ENCODE data around the gene SLC2A11. TPM values are rescaled to one million over a fixed set of nuclear protein-coding genes. Genes with fewer than 3 reads are reported as not detected.
A peak's percentile ranks its signal among the peaks of the same experiment; 100 is the strongest.

The SLC2A11 gene
- total and polyA plus RNA-seq, 2 donors from 2014 or later, result 23.7 to 28.9 TPM

- Histone ChIP-seq H3K9ac (ENCODE audit: low read length in 3 of 3) (no peak overlapping the region), H3K4me1 (ENCODE audit: control insufficient read depth in 2 of 3, insufficient read depth in 2 of 3, low read depth in 1 of 3, low read length in 3 of 3) (peaks cover 0 to 12% (median 5%) of the 10 kb centered on the region in 3 donors), H3K9me3 (ENCODE audit: control insufficient read depth in 2 of 3, insufficient read depth in 1 of 3, low read length in 3 of 3) (no peaks in the 10 kb centered on the region), H3K27me3 (ENCODE audit: control insufficient read depth, insufficient read depth, low read length) (no peaks in the 10 kb centered on the region), H3K36me3 (ENCODE audit: control insufficient read depth in 2 of 3, insufficient read depth in 3 of 3, low read length in 3 of 3) (peaks cover 5 to 31% (median 8%) of the 10 kb centered on the region in 3 donors), H3K4me3 (ENCODE audit: low read length in 3 of 3) (no peak overlapping the region), H3K27ac (ENCODE audit: low read depth in 2 of 2, low read length in 2 of 2) (no peak overlapping the region)
- FAIRE-seq (no peak), DNase-seq (peak in 1 of 5 donors; percentile 53)
- intact Hi-C loops (cut with DNase I), result no loop called here
- no peak for TF ChIP-seq CTCF (IDR thresholded peaks at IDR 0.05; ENCODE audit: borderline replicate concordance, extremely low read depth, insufficient read depth)
Observed at GRCh38 chr22:23875801-23876200, 18.1 kb downstream of the SLC2A11 start.

GRCh38 chr22:23877566-23877965 is 19.9 kb downstream of the SLC2A11 start:
- intact Hi-C loops (cut with DNase I), result no loop called here
- peak overlapping the region in 1 of 2 donors; percentile 67 for H3K27ac ChIP-seq (ENCODE audit: low read depth in 2 of 2, low read length in 2 of 2)
- no peaks in the 10 kb centered on the region for H3K27me3 ChIP-seq (ENCODE audit: control insufficient read depth, insufficient read depth, low read length)
- H3K36me3 ChIP-seq (ENCODE audit: control insufficient read depth in 2 of 3, insufficient read depth in 3 of 3, low read length in 3 of 3), result peaks cover 5 to 37% (median 13%) of the 10 kb centered on the region in 3 donors
- no peak overlapping the region for H3K9ac ChIP-seq (ENCODE audit: low read length in 3 of 3)
- DNase-seq (peak in 1 of 5 donors; percentile 56), FAIRE-seq (no peak)
- H3K4me1 ChIP-seq (ENCODE audit: control insufficient read depth in 2 of 3, insufficient read depth in 2 of 3, low read depth in 1 of 3, low read length in 3 of 3), result peaks cover 0 to 12% (median 5%) of the 10 kb centered on the region in 3 donors
- TF ChIP-seq CTCF (IDR thresholded peaks at IDR 0.05; ENCODE audit: borderline replicate concordance, extremely low read depth, insufficient read depth), result no peak
- no peak overlapping the region for H3K4me3 ChIP-seq (ENCODE audit: low read length in 3 of 3)
- H3K9me3 ChIP-seq (ENCODE audit: control insufficient read depth in 2 of 3, insufficient read depth in 1 of 3, low read length in 3 of 3), result no peaks in the 10 kb centered on the region

- intact Hi-C loops (cut with DNase I), result no loop called here
Observed at GRCh38 chr22:23878219-23878618, 20.5 kb downstream of the SLC2A11 start.

More at GRCh38 chr22:23878219-23878618, 20.5 kb downstream of the SLC2A11 start:
- TF ChIP-seq CTCF (IDR thresholded peaks at IDR 0.05; ENCODE audit: borderline replicate concordance, extremely low read depth, insufficient read depth), result no peak
- Histone ChIP-seq H3K36me3 (ENCODE audit: control insufficient read depth in 2 of 3, insufficient read depth in 3 of 3, low read length in 3 of 3) (peaks cover 5 to 38% (median 15%) of the 10 kb centered on the region in 3 donors), H3K9me3 (ENCODE audit: control insufficient read depth in 2 of 3, insufficient read depth in 1 of 3, low read length in 3 of 3) (no peaks in the 10 kb centered on the region), H3K4me1 (ENCODE audit: control insufficient read depth in 2 of 3, insufficient read depth in 2 of 3, low read depth in 1 of 3, low read length in 3 of 3) (peaks cover 0 to 12% (median 5%) of the 10 kb centered on the region in 3 donors), H3K27ac (ENCODE audit: low read depth in 2 of 2, low read length in 2 of 2) (peak overlapping the region; percentile 59 to 67), H3K27me3 (ENCODE audit: control insufficient read depth, insufficient read depth, low read length) (no peaks in the 10 kb centered on the region), H3K9ac (ENCODE audit: low read length in 3 of 3) (no peak overlapping the region), H3K4me3 (ENCODE audit: low read length in 3 of 3) (no peak overlapping the region)
- DNase-seq (peak in 4 of 5 donors; percentile 33 to 79 (median 44)), FAIRE-seq (no peak)
